Measurements from ENCODE around the gene BTC. TPM values are rescaled to one million over a fixed set of nuclear protein-coding genes. Genes with fewer than 3 reads are reported as not detected.
"Not testable (repeated sequence)": the region's sequence is repeated elsewhere in the genome, so short reads cannot be mapped to it uniquely, and the experiment has no call there.

The BTC gene
- total RNA-seq, 1 donor from 2014 or later = 0.46 TPM

GRCh38 chr4:74733756-74734155 is 60.6 kb downstream of the BTC start:
- H3K27ac Mint-ChIP-seq = no peak overlapping the region
- no peaks in the 10 kb centered on the region for H3K9me3 Mint-ChIP-seq (ENCODE audit: low read depth)
- no peak overlapping the region for H3K4me3 Mint-ChIP-seq (ENCODE audit: low read depth)
- no peaks in the 10 kb centered on the region for H3K36me3 Mint-ChIP-seq (ENCODE audit: insufficient read depth)
- no peak for TF ChIP-seq CTCF (IDR thresholded peaks at IDR 0.05; ENCODE audit: unreplicated experiment)
- no peaks in the 10 kb centered on the region for H3K27me3 Mint-ChIP-seq
- DNase-seq (ENCODE audit: low spot score, unreplicated experiment) = no peak
- peaks cover 5% of the 10 kb centered on the region for H3K4me1 Mint-ChIP-seq (ENCODE audit: low read depth)

- H3K4me1 Mint-ChIP-seq (ENCODE audit: low read depth) = no peaks in the 10 kb centered on the region
- H3K27ac Mint-ChIP-seq = no peak overlapping the region
- DNase-seq (ENCODE audit: low spot score, unreplicated experiment) = no peak
- no peak overlapping the region for H3K4me3 Mint-ChIP-seq (ENCODE audit: low read depth)
- TF ChIP-seq CTCF (IDR thresholded peaks at IDR 0.05; ENCODE audit: unreplicated experiment) = no peak
- no peaks in the 10 kb centered on the region for H3K27me3 Mint-ChIP-seq
- peaks cover 7% of the 10 kb centered on the region for H3K9me3 Mint-ChIP-seq (ENCODE audit: low read depth)
- H3K36me3 Mint-ChIP-seq (ENCODE audit: insufficient read depth) = no peaks in the 10 kb centered on the region
Measured at GRCh38 chr4:74724979-74725378, 69.3 kb downstream of the BTC start.

- H3K27ac Mint-ChIP-seq = no peak overlapping the region
- H3K4me3 Mint-ChIP-seq (ENCODE audit: low read depth) = no peak overlapping the region
- TF ChIP-seq CTCF (IDR thresholded peaks at IDR 0.05; ENCODE audit: unreplicated experiment) = no peak
- H3K36me3 Mint-ChIP-seq (ENCODE audit: insufficient read depth) = peaks cover 3% of the 10 kb centered on the region
- DNase-seq (ENCODE audit: low spot score, unreplicated experiment) = no peak
- peaks cover 12% of the 10 kb centered on the region for H3K9me3 Mint-ChIP-seq (ENCODE audit: low read depth)
- no peaks in the 10 kb centered on the region for H3K27me3 Mint-ChIP-seq
- H3K4me1 Mint-ChIP-seq (ENCODE audit: low read depth) = no peaks in the 10 kb centered on the region
Measured at GRCh38 chr4:74716436-74716765, 77.9 kb downstream of the BTC start.

- H3K27me3 Mint-ChIP-seq = no peaks in the 10 kb centered on the region
- no peak overlapping the region for H3K4me3 Mint-ChIP-seq (ENCODE audit: low read depth)
- peaks cover 16% of the 10 kb centered on the region for H3K9me3 Mint-ChIP-seq (ENCODE audit: low read depth)
- no peaks in the 10 kb centered on the region for H3K4me1 Mint-ChIP-seq (ENCODE audit: low read depth)
- TF ChIP-seq CTCF (IDR thresholded peaks at IDR 0.05; ENCODE audit: unreplicated experiment) = no peak
- no peak overlapping the region for H3K27ac Mint-ChIP-seq
- H3K36me3 Mint-ChIP-seq (ENCODE audit: insufficient read depth) = peaks cover 3% of the 10 kb centered on the region
- DNase-seq (ENCODE audit: low spot score, unreplicated experiment) = no peak
Measured at GRCh38 chr4:74715706-74716435, 78.5 kb downstream of the BTC start.

GRCh38 chr4:74714611-74715130 is 79.7 kb downstream of the BTC start:
- no peak for DNase-seq (ENCODE audit: low spot score, unreplicated experiment)
- H3K27me3 Mint-ChIP-seq = no peaks in the 10 kb centered on the region
- H3K4me1 Mint-ChIP-seq (ENCODE audit: low read depth) = no peaks in the 10 kb centered on the region
- peaks cover 16% of the 10 kb centered on the region for H3K9me3 Mint-ChIP-seq (ENCODE audit: low read depth)
- no peak for TF ChIP-seq CTCF (IDR thresholded peaks at IDR 0.05; ENCODE audit: unreplicated experiment)
- H3K36me3 Mint-ChIP-seq (ENCODE audit: insufficient read depth) = peaks cover 3% of the 10 kb centered on the region
- H3K27ac Mint-ChIP-seq = no peak overlapping the region
- H3K4me3 Mint-ChIP-seq (ENCODE audit: low read depth) = no peak overlapping the region

GRCh38 chr4:74708135-74708534 is 86.2 kb downstream of the BTC start:
- peaks cover 20% of the 10 kb centered on the region for H3K9me3 Mint-ChIP-seq (ENCODE audit: low read depth)
- H3K27ac Mint-ChIP-seq; H3K4me3 Mint-ChIP-seq (ENCODE audit: low read depth); DNase-seq (ENCODE audit: low spot score, unreplicated experiment); H3K36me3 Mint-ChIP-seq (ENCODE audit: insufficient read depth); H3K27me3 Mint-ChIP-seq; H3K4me1 Mint-ChIP-seq (ENCODE audit: low read depth): not testable (repeated sequence)
